ENCODE data around the gene PEPD. TPM values are rescaled to one million over a fixed set of nuclear protein-coding genes. Genes with fewer than 3 reads are reported as not detected.

Gene PEPD
- total RNA-seq, 1 experiment from 2014 or later, result 14.2 TPM

DNA sequence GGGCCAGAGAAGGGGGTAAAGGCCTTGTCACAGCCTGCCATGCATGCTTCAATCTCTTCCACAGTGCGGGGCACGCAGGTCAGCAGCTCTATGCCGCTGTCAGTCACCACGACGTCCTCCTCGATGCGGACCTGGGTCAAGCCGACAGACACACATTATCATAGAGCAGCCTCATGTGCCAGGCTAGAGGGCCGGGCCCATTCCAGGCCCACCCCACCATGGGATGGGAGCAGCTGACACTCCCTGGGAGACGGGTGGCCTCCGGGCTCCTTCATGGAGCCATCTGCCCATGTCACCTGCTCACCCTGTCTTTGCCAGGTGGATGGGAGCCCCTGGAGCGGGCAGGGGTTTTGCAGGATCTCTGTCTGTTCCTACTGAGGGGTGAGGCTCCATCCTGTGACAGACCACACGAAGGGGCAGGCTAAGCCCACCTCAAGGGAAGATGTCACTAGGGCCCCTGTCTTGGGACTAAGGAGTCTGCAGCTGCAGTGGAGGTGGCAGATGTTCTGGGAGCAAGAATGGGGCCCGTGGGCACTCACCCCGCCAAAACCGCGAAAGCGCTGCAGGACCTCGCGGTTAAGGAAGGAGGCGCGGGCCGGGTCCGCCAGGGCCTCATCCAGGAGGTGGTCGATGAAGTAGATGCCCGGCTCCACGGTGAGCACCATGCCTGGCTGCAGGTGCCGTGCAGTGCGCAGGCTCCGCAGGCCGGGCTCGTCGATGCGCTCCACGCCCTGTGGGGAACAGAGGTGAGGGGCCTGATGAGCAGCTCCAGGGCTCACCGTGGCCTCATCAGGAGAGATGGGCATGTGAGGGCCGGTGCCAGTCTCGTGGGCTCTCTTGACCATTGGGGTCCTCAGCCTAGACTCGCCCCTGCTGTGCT is 134.0 kb downstream of the PEPD start:
- H3K79me2 ChIP-seq (ENCODE audit: low read length), result peaks cover 39% of the 10 kb centered on the region
- H3K9me2 ChIP-seq (replicated peaks; ENCODE audit: insufficient read depth, low read length), result no peaks in the 10 kb centered on the region
- no peak overlapping the region for H3K4me2 ChIP-seq (ENCODE audit: low read depth, low read length, poor library complexity, severe bottlenecking)
- H3K36me3 ChIP-seq (ENCODE audit: insufficient read depth, low read length), result no peaks in the 10 kb centered on the region
- peaks cover 12% of the 10 kb centered on the region; the same call in 1 of the 2 replicates for H4K20me1 ChIP-seq (ENCODE audit: insufficient read depth, low read depth, low read length)
- no peak overlapping the region for H2AFZ ChIP-seq (ENCODE audit: low read length)
- no peak for DNase-seq
- H3K9me3 ChIP-seq (ENCODE audit: low read length), result no peaks in the 10 kb centered on the region
- no peaks in the 10 kb centered on the region for H3K27me3 ChIP-seq (ENCODE audit: low read length)
- H3K4me3 ChIP-seq (ENCODE audit: low read length), result no peak overlapping the region
- no peaks in the 10 kb centered on the region for H3K4me1 ChIP-seq (ENCODE audit: low read length)
- H3K9ac ChIP-seq (ENCODE audit: low read length), result no peak overlapping the region
- no peak overlapping the region for H3K27ac ChIP-seq (ENCODE audit: low read length)

DNA sequence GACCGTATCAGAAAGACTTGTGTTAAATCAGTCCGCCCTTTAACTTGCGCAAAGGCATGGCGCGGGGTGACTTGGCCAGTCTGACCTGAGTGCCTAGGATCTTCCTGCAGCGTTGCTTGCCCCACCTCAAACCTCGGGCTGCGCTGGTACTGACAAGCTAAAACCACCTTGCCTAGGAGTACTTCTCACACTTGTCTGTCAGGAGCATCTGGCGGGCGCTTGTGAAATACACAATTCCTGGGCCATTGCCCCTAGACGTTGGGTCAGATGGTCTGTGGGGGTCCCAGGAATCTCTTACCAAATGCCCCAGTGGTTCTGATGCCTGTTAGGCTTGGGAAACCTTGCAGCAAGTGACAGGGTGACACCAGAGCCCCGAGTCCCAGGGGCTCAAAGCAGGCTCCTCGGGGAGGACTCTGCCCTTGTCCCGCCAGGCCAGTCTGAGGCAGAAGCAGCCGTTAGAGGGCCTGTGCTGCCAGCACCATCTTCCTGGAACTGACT is 135.2 kb downstream of the PEPD start:
- H3K9me3 ChIP-seq (ENCODE audit: low read length), result no peaks in the 10 kb centered on the region
- DNase-seq, result no peak
- no peak overlapping the region for H3K27ac ChIP-seq (ENCODE audit: low read length)
- no peaks in the 10 kb centered on the region for H3K9me2 ChIP-seq (replicated peaks; ENCODE audit: insufficient read depth, low read length)
- no peak overlapping the region for H3K4me2 ChIP-seq (ENCODE audit: low read depth, low read length, poor library complexity, severe bottlenecking)
- peaks cover 50% of the 10 kb centered on the region for H3K79me2 ChIP-seq (ENCODE audit: low read length)
- H3K4me1 ChIP-seq (ENCODE audit: low read length), result no peaks in the 10 kb centered on the region
- H4K20me1 ChIP-seq (ENCODE audit: insufficient read depth, low read depth, low read length), result peaks cover 17% of the 10 kb centered on the region
- H3K4me3 ChIP-seq (ENCODE audit: low read length), result no peak overlapping the region
- H3K36me3 ChIP-seq (ENCODE audit: insufficient read depth, low read length), result no peaks in the 10 kb centered on the region
- H3K27me3 ChIP-seq (ENCODE audit: low read length), result no peaks in the 10 kb centered on the region
- H2AFZ ChIP-seq (ENCODE audit: low read length), result no peak overlapping the region
- no peak overlapping the region for H3K9ac ChIP-seq (ENCODE audit: low read length)

DNA sequence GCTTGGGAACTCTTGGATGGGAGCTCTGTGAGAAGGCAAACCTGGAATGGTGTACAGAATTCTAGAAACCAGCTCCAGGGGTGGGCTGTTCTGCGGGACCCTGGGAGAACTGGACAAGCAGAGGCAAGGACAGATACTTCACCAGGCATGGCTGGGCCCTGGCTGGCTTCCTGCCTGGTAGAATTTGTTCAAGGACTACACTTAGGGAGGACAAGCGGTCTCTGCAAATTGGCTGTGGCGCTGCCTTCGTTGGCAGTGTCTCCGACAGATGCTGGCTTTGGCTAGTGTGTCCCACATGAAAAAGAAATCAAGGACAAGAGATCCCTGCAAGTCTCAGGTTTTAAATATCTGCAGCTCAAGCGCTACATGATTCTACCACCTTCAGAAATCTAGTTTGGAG is 135.6 kb downstream of the PEPD start:
- Histone ChIP-seq H3K9me3 (ENCODE audit: low read length) (no peaks in the 10 kb centered on the region), H3K9me2 (replicated peaks; ENCODE audit: insufficient read depth, low read length) (no peaks in the 10 kb centered on the region), H2AFZ (ENCODE audit: low read length) (no peak overlapping the region), H3K4me1 (ENCODE audit: low read length) (no peaks in the 10 kb centered on the region), H3K36me3 (ENCODE audit: insufficient read depth, low read length) (no peaks in the 10 kb centered on the region), H3K27ac (ENCODE audit: low read length) (no peak overlapping the region), H3K4me3 (ENCODE audit: low read length) (no peak overlapping the region), H3K79me2 (ENCODE audit: low read length) (peaks cover 55% of the 10 kb centered on the region), H3K27me3 (ENCODE audit: low read length) (no peaks in the 10 kb centered on the region), H3K4me2 (ENCODE audit: low read depth, low read length, poor library complexity, severe bottlenecking) (no peak overlapping the region), H3K9ac (ENCODE audit: low read length) (no peak overlapping the region), H4K20me1 (ENCODE audit: insufficient read depth, low read depth, low read length) (peaks cover 22% of the 10 kb centered on the region)
- no peak for DNase-seq

DNA sequence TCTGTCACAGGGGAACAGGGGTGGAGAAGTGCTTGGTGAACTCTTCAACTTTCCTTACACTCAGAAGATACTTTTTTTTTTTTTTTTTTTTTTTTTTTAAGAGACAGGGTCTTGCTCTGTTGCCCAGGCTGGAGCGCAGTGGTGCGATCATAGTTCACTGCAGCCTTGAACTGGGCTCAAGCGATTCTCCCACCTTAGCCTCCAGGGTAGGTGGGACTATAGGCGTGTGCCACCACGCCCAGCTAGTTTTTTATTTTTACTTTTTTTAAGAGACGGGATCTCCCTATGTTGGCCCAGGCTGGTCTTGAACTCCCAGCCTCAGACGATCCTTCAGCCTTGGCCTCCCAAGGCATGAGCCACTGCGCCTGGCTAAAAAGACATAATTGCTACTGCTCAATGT is 136.6 kb downstream of the PEPD start:
- Histone ChIP-seq H3K27ac (ENCODE audit: low read length) (no peak overlapping the region), H3K4me1 (ENCODE audit: low read length) (no peaks in the 10 kb centered on the region), H3K79me2 (ENCODE audit: low read length) (peaks cover 64% of the 10 kb centered on the region), H3K4me3 (ENCODE audit: low read length) (no peak overlapping the region), H3K9me3 (ENCODE audit: low read length) (no peaks in the 10 kb centered on the region), H3K9me2 (replicated peaks; ENCODE audit: insufficient read depth, low read length) (no peaks in the 10 kb centered on the region), H2AFZ (ENCODE audit: low read length) (no peak overlapping the region), H3K4me2 (ENCODE audit: low read depth, low read length, poor library complexity, severe bottlenecking) (no peak overlapping the region), H3K36me3 (ENCODE audit: insufficient read depth, low read length) (no peaks in the 10 kb centered on the region; the same call in 1 of the 2 replicates), H4K20me1 (ENCODE audit: insufficient read depth, low read depth, low read length) (peaks cover 20% of the 10 kb centered on the region), H3K9ac (ENCODE audit: low read length) (no peak overlapping the region), H3K27me3 (ENCODE audit: low read length) (no peaks in the 10 kb centered on the region)
- DNase-seq, result no peak

DNA sequence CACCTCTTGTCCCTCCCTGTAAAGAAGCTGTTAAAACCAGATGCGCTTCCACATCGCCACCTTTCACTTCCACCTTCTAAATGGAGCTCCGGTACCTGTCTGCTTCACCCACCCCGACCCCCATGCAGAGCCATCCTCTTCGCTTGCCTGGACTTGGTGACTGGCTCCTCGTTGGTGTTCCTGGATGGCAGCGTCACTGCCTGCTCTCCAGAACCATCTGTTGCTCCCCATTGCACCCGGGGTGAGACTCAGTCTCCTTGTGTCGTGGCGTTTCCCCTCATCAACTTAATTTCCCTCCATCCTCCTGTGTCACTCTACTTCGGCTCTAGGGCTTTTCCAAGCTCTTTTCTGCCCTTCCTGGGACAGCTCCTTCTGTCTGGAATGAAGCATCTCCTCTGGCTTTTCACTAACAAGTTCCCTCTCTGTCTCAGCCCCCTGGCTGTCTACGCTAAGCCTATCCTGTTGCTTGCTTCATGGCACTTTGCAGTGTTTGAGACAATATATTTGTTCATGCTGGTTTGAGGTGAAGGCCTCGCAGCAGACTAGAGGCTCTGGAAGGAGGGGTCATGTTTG is 137.8 kb downstream of the PEPD start:
- H4K20me1 ChIP-seq (ENCODE audit: insufficient read depth, low read depth, low read length), result peaks cover 25% of the 10 kb centered on the region
- peaks cover 5% of the 10 kb centered on the region; the same call in 1 of the 2 replicates for H3K36me3 ChIP-seq (ENCODE audit: insufficient read depth, low read length)

DNA sequence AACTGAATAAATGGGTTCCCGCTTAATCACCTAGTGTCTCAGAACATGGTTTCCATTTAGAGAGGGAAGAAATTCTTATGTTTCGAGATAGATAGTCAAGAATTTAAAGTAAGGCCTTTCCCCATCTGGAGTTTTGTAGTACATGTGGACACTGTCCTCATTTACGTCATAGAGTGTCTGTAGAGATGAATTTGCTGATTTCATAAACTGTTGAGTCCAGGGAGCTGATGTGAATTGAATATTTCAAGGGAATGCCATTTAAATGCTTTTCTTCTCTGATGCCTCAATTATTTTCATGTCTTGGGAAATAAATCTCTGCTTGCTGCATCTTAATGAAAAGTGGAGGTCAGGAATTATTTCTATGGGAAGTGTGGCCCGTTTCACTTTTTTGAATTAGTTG is 138.6 kb downstream of the PEPD start:
- Histone ChIP-seq H3K4me3 (ENCODE audit: low read length) (no peak overlapping the region), H3K27me3 (ENCODE audit: low read length) (no peaks in the 10 kb centered on the region), H3K4me2 (ENCODE audit: low read depth, low read length, poor library complexity, severe bottlenecking) (no peak overlapping the region), H3K9me2 (replicated peaks; ENCODE audit: insufficient read depth, low read length) (no peaks in the 10 kb centered on the region), H3K79me2 (ENCODE audit: low read length) (peaks cover 84% of the 10 kb centered on the region), H3K9me3 (ENCODE audit: low read length) (no peaks in the 10 kb centered on the region), H3K9ac (ENCODE audit: low read length) (no peak overlapping the region), H3K36me3 (ENCODE audit: insufficient read depth, low read length) (peaks cover 5% of the 10 kb centered on the region; the same call in 1 of the 2 replicates), H4K20me1 (ENCODE audit: insufficient read depth, low read depth, low read length) (peaks cover 32% of the 10 kb centered on the region), H3K4me1 (ENCODE audit: low read length) (no peaks in the 10 kb centered on the region), H2AFZ (ENCODE audit: low read length) (no peak overlapping the region), H3K27ac (ENCODE audit: low read length) (no peak overlapping the region)
- no peak for DNase-seq

More for the DNA sequence above, 137.8 kb downstream of the PEPD start:
- H3K79me2 ChIP-seq (ENCODE audit: low read length), result peaks cover 76% of the 10 kb centered on the region
- no peak overlapping the region for H3K4me2 ChIP-seq (ENCODE audit: low read depth, low read length, poor library complexity, severe bottlenecking)
- H2AFZ ChIP-seq (ENCODE audit: low read length), result no peak overlapping the region
- no peak overlapping the region for H3K4me3 ChIP-seq (ENCODE audit: low read length)
- no peak for DNase-seq
- no peaks in the 10 kb centered on the region for H3K4me1 ChIP-seq (ENCODE audit: low read length)
- no peaks in the 10 kb centered on the region for H3K9me3 ChIP-seq (ENCODE audit: low read length)
- no peaks in the 10 kb centered on the region for H3K9me2 ChIP-seq (replicated peaks; ENCODE audit: insufficient read depth, low read length)
- H3K9ac ChIP-seq (ENCODE audit: low read length), result no peak overlapping the region
- no peaks in the 10 kb centered on the region for H3K27me3 ChIP-seq (ENCODE audit: low read length)
- no peak overlapping the region for H3K27ac ChIP-seq (ENCODE audit: low read length)

DNA sequence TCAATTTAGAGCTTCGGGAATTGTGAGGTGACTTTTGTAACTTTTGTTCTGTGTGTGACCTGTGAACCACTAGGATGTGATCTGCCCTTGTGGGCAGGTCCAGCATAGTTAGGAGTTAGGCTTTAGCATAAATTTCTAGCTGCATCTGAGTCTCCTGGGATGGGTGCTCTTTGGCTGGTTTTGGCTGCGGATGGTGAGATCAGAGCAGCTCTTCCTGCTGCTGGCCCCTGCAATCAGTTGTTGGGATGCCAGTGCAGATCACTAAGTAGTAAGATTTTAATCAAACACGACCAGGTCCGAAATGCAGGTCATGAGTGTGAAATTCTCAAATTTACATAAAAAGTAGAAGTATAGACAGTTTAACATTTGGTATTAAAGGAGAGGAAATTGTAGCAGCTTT is 139.6 kb downstream of the PEPD start:
- Histone ChIP-seq H3K27me3 (ENCODE audit: low read length) (no peaks in the 10 kb centered on the region), H3K36me3 (ENCODE audit: insufficient read depth, low read length) (peaks cover 5% of the 10 kb centered on the region; the same call in 1 of the 2 replicates), H3K27ac (ENCODE audit: low read length) (no peak overlapping the region), H2AFZ (ENCODE audit: low read length) (no peak overlapping the region), H4K20me1 (ENCODE audit: insufficient read depth, low read depth, low read length) (peaks cover 41% of the 10 kb centered on the region), H3K4me1 (ENCODE audit: low read length) (peaks cover 2% of the 10 kb centered on the region), H3K9me3 (ENCODE audit: low read length) (no peaks in the 10 kb centered on the region), H3K9me2 (replicated peaks; ENCODE audit: insufficient read depth, low read length) (no peaks in the 10 kb centered on the region), H3K4me2 (ENCODE audit: low read depth, low read length, poor library complexity, severe bottlenecking) (no peak overlapping the region), H3K79me2 (ENCODE audit: low read length) (peaks cover 94% of the 10 kb centered on the region), H3K9ac (ENCODE audit: low read length) (no peak overlapping the region), H3K4me3 (ENCODE audit: low read length) (no peak overlapping the region)
- no peak for DNase-seq

DNA sequence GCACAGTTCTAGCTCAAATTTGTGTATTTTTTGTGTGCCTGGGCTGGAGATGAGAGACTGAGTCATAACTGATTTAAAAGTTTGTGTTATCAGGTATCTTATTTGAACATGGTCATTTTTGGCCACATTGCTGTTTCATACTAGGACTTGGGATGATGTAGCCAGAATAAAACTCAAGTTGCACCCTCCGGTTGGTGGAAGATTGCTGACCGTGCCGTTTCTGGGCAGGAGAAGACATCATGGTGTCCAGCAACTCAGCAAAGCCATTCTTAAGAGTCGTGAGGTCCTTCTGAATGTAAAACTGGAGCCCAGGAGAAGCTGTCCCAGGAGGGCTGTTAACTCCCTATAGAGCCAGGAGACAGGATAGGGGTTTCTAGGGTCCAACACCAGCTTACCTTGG is 140.5 kb downstream of the PEPD start:
- Histone ChIP-seq H3K9me3 (ENCODE audit: low read length) (no peaks in the 10 kb centered on the region), H3K4me1 (ENCODE audit: low read length) (peaks cover 11% of the 10 kb centered on the region), H3K27ac (ENCODE audit: low read length) (no peak overlapping the region), H4K20me1 (ENCODE audit: insufficient read depth, low read depth, low read length) (peaks cover 44% of the 10 kb centered on the region), H2AFZ (ENCODE audit: low read length) (no peak overlapping the region), H3K27me3 (ENCODE audit: low read length) (no peaks in the 10 kb centered on the region), H3K4me2 (ENCODE audit: low read depth, low read length, poor library complexity, severe bottlenecking) (no peak overlapping the region), H3K79me2 (ENCODE audit: low read length) (peaks cover 96% of the 10 kb centered on the region), H3K9ac (ENCODE audit: low read length) (no peak overlapping the region), H3K4me3 (ENCODE audit: low read length) (no peak overlapping the region), H3K9me2 (replicated peaks; ENCODE audit: insufficient read depth, low read length) (no peaks in the 10 kb centered on the region), H3K36me3 (ENCODE audit: insufficient read depth, low read length) (peaks cover 5% of the 10 kb centered on the region; the same call in 1 of the 2 replicates)
- DNase-seq, result no peak

Data from Karpas-422 (cell line).